ENCODE results near the gene GALC. TPM values are rescaled to one million over a fixed set of nuclear protein-coding genes. Genes with fewer than 3 reads are reported as not detected.

The GALC gene
- 36.9 TPM for total RNA-seq

DNA sequence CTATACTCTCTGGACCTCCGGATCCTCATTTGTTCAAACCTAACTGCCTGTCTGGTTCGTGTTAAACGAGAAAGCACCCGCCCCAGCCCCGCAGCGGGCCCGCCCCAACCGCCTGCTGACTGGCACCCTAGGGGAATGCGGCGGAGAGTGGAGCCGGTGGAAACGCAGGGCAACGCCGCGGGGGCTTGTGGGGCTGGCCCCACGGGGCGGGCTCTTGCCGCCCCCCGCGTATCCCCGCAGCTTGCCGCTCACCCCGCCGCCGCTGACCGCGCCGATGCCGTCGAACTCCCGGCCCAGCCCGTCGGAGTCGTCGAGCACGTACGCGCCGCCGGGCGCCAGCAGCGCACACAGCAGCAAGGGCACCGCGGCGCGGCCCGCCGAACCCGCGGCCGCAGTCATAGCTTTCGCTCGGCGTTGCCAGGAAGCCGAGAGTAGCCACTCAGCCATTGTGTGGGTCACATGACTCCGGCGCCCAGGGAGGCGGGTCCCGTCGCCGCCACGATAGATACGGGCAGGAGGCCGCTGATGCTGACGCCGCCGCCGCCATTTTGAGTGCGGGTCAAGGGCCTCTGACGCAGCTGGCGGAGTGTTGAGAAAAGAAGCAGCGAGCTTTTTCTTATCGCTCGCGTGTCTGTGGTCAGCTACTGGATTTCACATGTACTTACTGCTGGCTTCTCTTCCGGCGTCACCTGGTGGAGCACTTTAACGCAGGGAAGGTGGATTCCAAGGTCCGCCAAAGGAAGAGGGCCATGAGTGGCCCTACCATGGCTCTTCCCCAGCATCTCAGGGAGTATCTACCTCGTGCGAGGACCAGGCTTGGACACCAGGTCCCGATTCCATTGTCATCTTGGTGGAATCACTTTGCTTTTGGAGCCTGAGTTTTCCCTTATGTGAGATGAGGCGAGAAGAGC is at the start of gene GALC:
Gene GALC (minus strand): TSS at position 465 of the 911 bp plus-strand sequence. CDS start 18 bp downstream, at position 447.

GRCh38 chr14:88005050-88005481 is 12.1 kb upstream of the GALC start, which contains the start of gene GPR65:
Gene GPR65, plus strand, starts transcription at chr14:88005135. Its CDS starts 5,713 bp downstream, at chr14:88010848.

Small RNA genes within 50 kb of the gene (small RNA-seq; reads per million reads assigned to genes)
- gene RNU6-835P (ENCODE audit: low replicate concordance): not detected

Other genes with a start within 250 kb of the GALC start
- not detected for gene GPR65, start 12.0 kb upstream of the GALC start, total RNA-seq

All from parietal lobe (tissue), 2 donors.